HG03354 (cell line): ENCODE measurements around the gene NGLY1.

Source experiments
- ATAC-seq: cut with Tn5 transposase; IDR thresholded peaks from one replicate; pipeline ENCODE4 v1.9.1; 2021; ENCODE audit warnings: mild to moderate bottlenecking; ENCODE audit not compliant: unreplicated experiment, poor library complexity, severe bottlenecking

The NGLY1 gene, protein sequence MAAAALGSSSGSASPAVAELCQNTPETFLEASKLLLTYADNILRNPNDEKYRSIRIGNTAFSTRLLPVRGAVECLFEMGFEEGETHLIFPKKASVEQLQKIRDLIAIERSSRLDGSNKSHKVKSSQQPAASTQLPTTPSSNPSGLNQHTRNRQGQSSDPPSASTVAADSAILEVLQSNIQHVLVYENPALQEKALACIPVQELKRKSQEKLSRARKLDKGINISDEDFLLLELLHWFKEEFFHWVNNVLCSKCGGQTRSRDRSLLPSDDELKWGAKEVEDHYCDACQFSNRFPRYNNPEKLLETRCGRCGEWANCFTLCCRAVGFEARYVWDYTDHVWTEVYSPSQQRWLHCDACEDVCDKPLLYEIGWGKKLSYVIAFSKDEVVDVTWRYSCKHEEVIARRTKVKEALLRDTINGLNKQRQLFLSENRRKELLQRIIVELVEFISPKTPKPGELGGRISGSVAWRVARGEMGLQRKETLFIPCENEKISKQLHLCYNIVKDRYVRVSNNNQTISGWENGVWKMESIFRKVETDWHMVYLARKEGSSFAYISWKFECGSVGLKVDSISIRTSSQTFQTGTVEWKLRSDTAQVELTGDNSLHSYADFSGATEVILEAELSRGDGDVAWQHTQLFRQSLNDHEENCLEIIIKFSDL

DNA sequence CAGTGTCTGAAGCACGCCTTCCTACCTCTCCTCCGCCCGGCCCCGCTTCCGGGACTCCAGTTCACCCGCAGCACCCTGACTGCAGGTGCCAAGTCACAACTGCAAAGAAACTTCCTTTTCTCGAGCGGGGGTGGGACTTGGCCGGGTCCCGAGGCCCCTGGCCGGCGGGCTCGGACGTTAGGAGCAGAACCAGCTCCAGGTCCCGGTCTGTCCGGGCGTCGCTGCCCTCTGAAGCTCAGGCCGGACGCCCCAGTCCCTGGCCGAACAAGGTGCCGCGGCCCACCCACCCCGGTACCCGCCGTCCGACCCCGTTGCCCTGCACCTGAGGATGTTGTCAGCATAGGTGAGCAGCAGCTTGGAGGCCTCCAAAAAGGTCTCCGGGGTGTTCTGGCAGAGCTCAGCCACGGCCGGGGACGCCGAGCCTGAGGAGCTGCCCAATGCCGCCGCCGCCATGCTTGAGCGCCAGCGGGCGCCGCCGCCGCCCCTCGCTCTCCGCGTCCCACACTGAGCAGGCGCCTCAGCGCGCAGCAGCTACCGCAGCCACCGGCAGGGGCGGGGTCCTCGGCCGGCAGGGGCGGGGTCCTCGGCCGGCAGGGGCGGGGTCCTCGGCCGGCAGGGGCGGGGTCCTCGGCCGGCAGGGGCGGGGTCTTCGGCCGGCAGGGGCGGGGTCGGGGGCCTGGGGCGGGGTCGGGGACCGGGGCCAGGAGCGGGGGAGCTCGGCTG is at the start of gene NGLY1:
NGLY1 (minus strand) TSS at position 506 of the 723 bp plus-strand sequence; CDS start at position 453, 53 bp downstream.
- ATAC-seq, result peak; percentile 80

DNA sequence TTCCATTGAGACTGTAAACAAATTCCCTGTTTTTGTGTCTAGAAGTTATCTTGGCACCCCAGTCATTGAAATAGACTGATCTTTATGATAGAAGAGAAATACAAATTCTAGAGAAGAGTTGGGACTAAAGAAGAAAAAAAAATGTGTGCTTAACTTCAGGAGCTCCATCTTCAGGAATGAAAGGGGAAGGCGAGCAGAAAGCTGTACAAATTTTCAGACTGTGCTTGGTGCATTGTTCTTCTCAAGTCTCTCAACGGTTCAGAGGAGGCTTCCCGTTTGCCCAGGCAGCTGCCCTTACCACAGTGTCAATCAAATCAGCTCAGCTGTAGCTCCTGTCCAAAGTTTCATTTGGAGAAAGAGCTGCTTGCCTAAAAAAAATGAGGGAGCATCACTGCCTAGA is 48.3 kb upstream of the NGLY1 start:
- ATAC-seq, result no peak

DNA sequence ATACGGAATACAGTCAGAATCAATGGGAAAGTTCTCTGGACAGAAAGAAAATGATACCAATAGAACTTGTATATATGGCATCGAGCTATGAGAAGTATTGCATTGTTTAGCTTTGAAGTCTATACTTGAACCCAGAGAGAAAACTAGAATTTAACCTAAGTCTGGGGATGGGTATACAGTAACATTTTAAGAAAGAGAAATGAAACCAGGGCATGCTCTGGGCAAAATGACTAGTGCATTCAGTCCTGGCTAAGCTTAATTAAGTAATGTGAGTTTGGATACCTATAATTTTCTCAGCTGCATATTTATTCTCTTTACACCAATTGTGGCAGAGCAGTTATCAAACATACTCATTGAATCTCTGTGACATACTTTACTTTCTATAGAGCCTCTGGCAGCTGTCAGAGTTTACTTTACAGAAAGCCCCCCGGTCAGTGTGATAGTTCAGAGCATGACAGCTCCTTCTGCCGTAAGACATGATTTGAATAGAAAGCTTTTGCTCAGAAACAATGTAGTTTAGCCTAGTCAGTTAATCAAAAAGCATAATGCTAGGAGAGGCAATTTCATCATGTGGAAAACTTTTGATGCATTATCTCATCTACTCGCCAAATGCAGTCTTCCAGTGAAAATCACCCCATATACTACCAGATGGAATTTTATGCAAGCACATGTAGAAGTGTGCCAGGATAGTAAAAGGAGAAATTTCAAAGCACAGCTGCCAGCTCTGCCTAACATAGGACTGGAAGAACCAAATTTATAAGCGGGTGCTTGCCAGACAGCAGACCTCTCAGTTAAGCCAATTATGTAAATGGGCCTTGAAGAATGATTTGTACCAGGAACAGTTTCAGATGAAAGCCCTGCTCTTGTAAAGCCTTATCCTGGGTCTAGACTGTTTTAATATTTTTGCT is 47.4 kb upstream of the NGLY1 start:
- ATAC-seq, result no peak

DNA sequence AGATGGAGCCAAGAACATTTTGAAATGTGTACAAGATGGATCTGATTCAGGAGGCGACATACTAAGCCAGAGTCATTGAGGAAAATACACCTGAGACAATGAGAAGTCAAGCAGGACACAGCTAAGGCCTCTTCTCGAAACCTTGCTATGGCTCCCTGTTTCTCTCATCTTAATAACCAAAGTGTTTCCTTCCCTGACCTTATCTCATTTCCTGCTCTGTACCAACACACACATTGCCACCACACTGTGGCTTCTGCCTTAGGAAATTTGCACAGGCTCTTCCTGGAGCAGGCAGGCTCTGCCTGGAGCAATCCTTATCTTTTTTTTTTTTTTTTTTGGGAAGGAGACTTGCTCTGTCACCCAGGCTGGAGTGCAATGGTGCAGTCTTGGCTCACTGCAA is 43.3 kb upstream of the NGLY1 start:
- no peak for ATAC-seq

DNA sequence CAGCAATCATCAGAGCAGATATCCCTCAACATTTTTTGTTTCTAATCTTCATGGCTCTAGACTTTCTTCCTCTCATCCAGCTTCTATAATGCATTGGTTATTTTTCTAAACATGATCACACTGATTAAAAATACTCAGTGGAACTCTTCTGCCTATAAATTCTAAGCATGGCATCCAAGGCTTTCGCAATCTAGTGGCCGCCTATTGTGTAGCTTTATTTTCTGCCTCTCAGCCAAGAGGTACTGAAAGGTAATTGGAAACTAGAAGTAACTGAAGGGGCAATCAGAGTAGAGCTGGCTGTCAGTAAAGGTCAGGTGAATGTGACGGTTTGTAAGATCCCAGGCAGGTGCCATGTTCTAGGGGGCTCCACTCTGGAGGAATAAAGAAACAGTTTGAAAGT is 40.1 kb upstream of the NGLY1 start:
- no peak for ATAC-seq

DNA sequence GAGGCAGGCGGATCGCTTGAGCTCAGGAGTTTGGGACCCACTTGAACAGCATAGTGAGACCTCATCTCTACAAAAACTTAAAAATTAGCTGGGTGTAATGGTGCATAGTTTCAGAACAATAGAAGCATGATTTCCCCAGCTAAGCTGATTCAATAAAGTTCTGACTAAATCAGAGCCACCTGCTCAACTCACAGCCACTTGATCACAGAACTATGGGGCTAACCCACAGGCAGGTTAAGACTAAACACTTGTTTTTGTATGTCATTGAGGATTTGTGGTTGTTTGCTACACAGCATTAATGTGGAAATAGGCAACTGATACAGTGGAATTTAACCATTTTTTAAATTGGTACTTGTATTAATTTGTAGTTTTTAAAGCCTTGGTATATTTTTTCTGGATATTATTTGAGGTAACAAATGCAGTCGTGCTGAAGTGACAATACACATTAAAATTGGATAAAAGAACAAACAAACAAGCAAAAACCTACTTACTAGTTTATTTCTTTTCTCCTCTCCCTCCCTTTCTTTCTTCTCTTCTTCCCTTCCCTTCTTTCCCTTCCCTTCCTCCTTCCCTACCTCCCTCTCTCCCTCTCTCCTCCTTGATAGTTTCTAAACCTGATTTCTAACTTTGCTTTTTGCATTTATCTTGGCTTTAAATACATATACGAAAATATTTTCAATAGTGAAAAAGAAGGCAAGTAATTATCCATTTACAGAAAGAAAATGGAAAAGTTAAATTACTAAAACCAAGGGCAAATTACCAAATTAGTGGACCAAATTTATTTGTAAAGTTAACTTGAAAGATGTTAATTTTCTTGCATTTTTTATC is 38.7 kb upstream of the NGLY1 start:
- no peak for ATAC-seq

DNA sequence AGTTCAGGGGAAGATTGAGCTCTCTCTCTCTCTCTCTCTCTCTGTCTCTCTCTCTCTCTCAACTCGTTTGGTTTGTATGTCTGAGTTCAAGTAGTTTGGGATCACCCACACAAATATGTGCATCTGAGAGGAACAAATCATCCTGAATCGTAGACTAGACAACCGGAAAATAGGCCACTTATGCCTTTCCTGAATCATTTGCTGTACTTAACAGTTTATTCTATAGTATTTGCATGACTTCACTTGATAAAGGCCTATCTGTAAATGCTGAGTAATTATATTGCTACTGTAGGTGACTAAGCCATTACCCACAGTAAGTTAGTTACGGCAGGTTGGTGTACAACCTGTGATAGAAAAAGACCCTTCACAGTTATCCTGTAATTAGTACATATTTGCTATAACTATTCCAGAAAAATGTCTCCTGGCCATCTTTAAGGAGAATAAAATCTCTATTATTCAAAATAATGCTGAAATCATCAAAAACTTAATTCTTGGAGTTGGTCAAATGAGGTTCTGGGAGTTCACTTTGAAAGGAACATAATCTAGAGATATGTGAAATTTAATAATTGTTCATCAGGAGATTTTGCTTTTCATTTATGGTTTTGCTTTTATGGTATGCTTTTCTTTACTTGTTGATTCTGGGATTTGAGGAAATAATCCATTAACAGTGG is 37.7 kb upstream of the NGLY1 start:
- no peak for ATAC-seq

DNA sequence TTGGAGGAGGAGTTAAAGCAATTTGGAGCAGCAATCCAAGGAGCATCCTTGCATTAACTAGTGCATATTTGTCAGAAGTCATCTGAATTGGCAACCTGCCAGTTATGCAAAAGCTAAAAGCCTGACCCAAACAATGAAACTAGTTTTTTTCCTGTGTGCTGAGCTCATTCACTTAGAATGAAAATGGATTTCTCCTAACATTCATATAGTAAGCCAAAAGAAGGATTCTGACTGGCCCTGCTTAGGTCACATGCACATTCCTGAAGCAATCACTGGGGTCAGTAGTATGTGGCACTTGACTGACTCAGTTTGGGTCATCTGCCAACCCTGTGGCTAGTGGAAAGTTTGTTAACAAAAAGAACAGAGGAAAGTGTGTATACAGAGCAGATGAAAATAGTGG is 37.1 kb upstream of the NGLY1 start:
- ATAC-seq, result peak; percentile 38

DNA sequence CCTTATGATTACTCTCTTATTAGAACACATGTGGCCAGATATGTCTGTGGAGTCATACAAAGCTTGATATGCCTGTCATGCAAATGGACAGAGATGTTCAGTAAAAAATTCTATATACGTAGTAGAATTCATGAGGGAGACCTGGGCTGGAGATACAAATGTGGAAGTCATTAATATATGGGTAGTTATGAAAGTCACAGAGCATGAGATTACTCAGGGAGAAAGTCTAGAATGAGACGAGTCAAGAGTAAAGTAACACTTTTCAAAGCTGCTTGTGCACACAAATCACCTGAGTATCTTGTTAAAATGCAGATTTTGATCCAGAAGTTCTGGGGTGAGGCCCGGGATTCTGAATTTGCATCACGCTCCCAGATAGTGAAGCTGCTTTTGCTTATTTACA is 35.1 kb upstream of the NGLY1 start:
- ATAC-seq, result no peak

DNA sequence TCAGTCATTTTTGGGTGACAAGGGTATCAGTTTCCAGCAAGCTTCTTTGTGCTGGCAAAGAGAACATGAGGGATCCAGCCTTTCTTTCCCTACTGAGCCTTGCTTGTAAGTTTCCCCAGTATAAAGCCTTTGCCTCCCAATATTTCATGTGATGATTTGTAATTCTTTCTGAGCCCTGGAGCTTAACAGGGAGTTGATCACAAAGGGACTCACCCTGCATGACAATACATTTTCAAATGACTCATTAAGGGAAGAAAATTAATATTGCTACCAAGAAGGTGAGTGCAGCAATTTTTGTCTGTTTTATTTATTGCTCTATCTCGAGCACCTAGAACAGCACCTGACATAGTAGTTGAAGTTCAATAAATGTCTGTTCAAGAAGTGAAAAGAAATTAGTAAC is 34.4 kb upstream of the NGLY1 start:
- ATAC-seq, result no peak

DNA sequence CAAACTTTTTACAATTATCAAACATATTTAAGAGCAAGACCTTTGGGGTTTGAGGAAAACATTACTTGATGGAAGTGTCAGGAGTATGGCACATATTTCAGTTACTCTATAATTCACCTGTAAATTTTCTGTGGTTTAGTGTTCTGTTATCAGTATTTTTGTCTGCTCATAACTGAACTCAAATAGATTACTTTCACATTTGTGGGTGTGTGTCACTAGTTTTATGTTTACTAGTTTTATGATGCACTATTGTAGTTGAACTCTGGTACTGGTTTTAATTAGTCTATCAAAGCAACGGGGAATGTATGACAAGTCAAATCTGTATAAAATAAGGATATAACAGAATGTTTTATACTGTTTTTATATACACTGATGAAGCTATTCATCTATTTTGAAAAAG is 33.9 kb upstream of the NGLY1 start:
- ATAC-seq, result no peak

DNA sequence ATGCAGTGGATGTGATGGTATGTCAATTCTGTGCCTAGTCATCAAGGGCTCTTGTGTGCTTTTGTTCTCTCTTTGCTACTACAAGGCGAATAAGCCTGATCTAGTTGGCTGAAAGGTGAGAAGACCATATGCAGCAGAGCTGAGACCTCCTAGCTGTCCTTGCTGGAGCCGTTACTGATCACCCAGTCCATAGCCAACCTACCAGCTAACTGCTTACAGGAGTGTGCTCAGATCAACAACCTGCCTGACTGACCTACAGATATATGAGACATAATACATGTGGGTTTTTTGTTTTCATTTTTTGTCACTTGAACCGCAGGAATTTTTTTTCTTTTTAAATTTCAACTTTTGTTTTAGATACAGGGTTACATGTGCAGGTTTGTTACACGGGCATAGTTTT is 29.4 kb upstream of the NGLY1 start:
- ATAC-seq, result no peak

DNA sequence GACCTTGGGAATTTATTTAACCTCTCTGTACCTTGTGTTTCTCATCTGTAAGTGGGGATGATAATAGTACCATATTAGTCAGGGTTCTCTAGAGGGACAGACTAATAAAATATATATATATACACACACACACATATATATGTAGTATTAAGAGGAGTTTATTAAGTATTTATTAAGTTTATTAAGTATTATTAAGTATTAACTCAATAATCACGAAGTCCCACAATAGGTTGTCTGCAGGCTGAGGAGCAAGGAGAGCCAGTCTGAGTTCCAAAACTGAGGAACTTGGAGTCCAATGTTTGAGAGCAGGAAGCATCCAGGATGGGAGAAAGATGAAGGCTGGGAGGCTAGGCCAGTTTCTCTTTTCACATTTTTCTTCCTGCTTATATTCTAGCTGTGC is 21.4 kb upstream of the NGLY1 start:
- ATAC-seq, result no peak

DNA sequence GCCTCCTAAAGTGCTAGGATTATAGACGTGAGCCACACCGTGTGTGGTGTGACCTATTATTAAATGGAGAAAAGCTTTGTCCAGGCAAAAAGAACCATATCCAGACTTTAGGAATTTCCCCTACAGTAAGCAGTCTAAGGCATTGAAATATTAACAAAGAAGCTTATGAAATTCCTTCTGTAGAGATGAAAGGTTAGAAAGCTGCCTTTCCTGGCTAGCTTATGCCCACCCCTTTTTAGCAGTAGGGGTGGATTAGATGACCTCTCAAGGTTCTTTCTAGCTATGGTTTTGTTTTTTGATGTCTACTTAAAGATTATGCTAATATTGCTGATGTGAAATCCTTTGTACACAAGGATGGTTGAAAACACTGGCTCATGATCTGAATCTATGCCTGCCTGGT is 20.6 kb upstream of the NGLY1 start:
- no peak for ATAC-seq

DNA sequence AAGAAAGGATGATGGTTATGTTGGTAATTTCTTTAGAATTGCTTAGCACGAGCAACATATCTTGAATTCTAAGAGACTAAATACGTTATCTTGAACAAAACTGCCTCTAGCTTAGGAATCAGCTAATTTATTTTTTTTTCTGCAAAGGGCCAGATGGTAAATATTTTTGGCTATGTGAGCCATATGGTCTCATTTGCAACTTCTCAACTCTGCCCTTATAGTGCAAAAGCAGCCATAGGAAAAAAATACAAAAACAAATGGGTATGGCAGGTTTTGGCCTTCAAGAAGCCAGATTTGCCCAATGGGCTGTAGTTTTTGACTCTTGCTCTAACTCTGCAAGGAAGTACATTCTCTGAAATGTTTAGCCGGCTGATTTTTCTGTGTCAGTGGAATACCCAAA is 18.5 kb upstream of the NGLY1 start:
- ATAC-seq, result no peak

DNA sequence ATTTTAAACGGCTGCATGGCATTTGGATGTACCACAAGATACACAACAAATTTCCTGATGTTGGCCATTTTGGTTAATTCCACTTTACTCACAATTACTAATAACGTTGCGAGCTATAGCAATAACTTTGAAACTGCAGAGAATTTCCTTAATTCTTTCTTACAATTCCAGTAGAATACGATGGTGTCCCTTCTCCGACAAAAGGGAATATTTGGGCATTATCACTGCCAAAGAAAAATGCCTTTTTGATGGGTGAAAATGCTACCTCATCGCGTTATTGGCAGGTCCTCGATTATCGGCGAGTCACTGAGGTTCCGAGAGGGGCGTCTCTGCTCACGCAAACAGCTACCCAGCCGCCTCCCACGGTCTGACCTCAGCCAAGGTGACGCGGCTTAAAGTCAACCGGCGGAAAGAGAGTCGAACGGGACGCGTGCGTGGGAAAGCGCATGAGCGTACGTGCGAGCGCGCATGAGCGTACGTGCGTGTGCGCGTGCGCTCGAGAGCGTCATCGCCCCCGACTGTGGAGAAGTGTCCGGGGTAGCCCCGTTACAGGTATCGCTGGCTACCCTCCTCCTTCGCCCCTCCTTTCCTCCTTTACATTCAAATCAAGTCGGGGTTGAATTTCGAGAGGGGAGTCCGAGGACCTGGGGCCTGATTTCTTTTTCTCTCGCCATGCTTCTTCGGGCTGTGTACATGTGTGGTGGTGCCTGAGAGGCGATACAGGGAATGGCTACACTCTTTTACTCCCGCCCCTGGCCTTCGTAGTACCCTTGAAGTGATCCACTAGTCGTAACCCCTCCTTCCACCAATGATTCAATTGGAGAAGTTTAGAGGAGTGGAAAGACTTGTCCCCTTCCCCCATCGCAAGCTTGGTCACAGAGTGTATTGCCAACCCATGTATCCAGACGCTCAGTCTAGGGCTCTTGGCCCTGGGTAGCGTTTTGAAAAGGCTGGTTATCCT is 6.6 kb upstream of the NGLY1 start, which contains the start of gene OXSM:
OXSM (plus strand) TSS at position 495 of the 961 bp plus-strand sequence. CDS start 931 bp downstream, outside the sequence.
- ATAC-seq, result peak; percentile 95

DNA sequence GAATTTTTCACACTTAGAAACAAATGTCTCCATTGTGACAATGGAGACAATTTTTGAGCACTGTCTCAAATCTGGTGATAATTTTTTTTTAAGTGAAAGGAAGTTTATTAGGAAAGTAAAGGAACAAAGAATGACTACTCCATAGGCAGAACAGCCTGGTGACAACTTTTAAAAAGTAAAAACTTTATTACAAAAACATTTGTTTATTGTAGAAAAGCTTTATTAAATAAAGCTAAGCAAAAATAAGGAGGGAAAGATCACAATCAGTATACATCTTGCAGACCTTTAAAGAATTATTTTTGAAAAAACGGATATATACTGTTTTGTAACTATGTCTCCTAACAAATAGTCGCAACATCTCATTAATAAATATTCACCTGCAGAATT is 6.0 kb upstream of the NGLY1 start:
- no peak for ATAC-seq
